Skeletal muscle satellite cell (primary cell): ENCODE measurements around the gene ALCAM.

ENCODE experiments used
- H3K27me3 ChIP-seq: 2 replicates; pipeline ENCODE4 v1.7.0; 2013; ENCODE audit warnings: low read length; ENCODE audit not compliant: control insufficient read depth, insufficient read depth
- H3K36me3 ChIP-seq: 2 replicates; pipeline ENCODE4 v1.7.0; 2013; ENCODE audit warnings: mild to moderate bottlenecking, control low read depth, low read length; ENCODE audit not compliant: insufficient read depth
- H3K4me1 ChIP-seq: 2 replicates; pipeline ENCODE4 v1.7.0; 2013; ENCODE audit warnings: low read length; ENCODE audit not compliant: control insufficient read depth, insufficient read depth
- H3K4me2 ChIP-seq: 2 replicates; pipeline ENCODE4 v1.7.0; 2013; ENCODE audit warnings: mild to moderate bottlenecking, low read length
- H3K4me3 ChIP-seq: 2 replicates; pipeline ENCODE4 v1.7.0; 2013; ENCODE audit warnings: low read length
- H3K9ac ChIP-seq: 2 replicates; pipeline ENCODE4 v1.7.0; 2013; ENCODE audit warnings: mild to moderate bottlenecking, low read depth, low read length, moderate library complexity
- H3K9me3 ChIP-seq: replicated peaks from 2 replicates; pipeline ENCODE4 v1.7.0; 2013; ENCODE audit warnings: mild to moderate bottlenecking, control low read depth, low read length

ALCAM gene

DNA sequence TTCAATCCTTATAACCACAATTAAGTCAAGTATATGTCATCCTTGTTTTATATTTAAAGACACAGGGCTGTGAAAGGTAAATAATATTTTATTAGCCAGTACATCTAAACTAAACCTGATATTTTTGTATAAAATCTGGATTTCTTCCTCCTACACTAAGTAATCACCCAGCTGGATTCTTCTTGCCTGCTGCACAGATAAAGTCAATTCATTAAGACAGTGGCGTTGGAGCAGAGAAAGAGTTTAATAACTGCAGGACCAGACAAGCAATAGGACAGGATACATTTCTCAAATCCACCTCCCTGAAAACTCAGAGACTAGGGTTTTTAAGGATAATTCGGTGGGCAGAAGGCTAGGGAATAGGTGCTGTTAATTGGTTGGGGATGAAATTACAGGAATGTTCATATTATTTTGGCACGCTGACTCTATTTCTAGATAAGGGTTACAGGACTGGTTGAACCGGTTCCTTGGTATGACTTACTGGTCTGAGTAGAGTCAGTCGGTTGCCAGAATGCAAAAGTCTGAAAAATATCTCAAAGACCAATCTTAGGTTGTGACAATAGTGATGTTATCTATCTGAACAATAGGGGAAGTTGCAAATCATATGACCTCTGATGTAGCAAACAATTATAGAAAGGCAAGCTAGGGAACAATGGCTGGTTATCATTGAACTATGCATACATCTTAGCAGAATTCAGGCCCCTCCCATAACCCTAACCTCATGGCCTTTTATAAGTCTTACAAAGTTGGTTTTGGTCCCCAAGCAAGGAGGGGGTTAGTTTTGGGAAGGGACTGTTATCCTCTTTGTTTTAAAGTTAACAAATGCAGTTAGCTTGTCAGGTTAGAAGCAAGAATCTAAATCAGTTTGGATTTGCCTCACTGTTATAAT is 244.8 kb downstream of the ALCAM start:
- Histone ChIP-seq H3K4me1 (peaks cover 4% of the 10 kb centered on the region), H3K27me3 (no peaks in the 10 kb centered on the region), H3K9ac (no peak overlapping the region), H3K4me2 (no peak overlapping the region), H3K36me3 (no peaks in the 10 kb centered on the region), H3K9me3 (no peaks in the 10 kb centered on the region), H3K4me3 (no peak overlapping the region)

- Histone ChIP-seq H3K4me2 (no peak overlapping the region), H3K4me3 (no peak overlapping the region), H3K9ac (no peak overlapping the region), H3K9me3 (no peaks in the 10 kb centered on the region), H3K36me3 (no peaks in the 10 kb centered on the region), H3K4me1 (peaks cover 4% of the 10 kb centered on the region), H3K27me3 (no peaks in the 10 kb centered on the region)
These were observed 246.4 kb downstream of the ALCAM start for GRCh38 chr3:105613120-105613519.

GRCh38 chr3:105614288-105615030 is 247.8 kb downstream of the ALCAM start:
- Histone ChIP-seq H3K4me3 (no peak overlapping the region), H3K27me3 (no peaks in the 10 kb centered on the region), H3K4me2 (no peak overlapping the region), H3K9me3 (no peaks in the 10 kb centered on the region), H3K9ac (no peak overlapping the region), H3K36me3 (no peaks in the 10 kb centered on the region), H3K4me1 (peaks cover 4% of the 10 kb centered on the region)

DNA sequence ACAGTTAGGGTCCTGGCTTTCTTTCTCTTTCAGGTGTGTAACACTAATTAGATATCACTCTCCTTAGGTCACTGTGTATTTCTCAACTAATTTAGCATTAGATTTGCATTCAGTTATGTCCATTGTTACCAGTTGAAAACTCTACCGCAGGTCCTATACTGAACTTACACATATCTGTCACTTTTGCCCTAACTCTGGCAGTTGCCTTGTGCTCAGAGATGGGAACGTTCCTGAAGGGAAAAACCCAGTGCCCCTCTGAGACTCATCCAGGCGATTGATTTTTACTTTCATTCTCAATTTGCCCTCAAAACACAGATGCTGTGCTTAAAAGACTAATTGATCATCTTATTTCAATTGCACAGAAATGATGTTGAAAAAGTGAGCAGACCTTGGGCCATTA is 249.1 kb downstream of the ALCAM start:
- Histone ChIP-seq H3K27me3 (no peaks in the 10 kb centered on the region), H3K9ac (no peak overlapping the region), H3K4me1 (peaks cover 4% of the 10 kb centered on the region), H3K4me3 (no peak overlapping the region), H3K36me3 (no peaks in the 10 kb centered on the region), H3K4me2 (no peak overlapping the region), H3K9me3 (no peaks in the 10 kb centered on the region)

DNA sequence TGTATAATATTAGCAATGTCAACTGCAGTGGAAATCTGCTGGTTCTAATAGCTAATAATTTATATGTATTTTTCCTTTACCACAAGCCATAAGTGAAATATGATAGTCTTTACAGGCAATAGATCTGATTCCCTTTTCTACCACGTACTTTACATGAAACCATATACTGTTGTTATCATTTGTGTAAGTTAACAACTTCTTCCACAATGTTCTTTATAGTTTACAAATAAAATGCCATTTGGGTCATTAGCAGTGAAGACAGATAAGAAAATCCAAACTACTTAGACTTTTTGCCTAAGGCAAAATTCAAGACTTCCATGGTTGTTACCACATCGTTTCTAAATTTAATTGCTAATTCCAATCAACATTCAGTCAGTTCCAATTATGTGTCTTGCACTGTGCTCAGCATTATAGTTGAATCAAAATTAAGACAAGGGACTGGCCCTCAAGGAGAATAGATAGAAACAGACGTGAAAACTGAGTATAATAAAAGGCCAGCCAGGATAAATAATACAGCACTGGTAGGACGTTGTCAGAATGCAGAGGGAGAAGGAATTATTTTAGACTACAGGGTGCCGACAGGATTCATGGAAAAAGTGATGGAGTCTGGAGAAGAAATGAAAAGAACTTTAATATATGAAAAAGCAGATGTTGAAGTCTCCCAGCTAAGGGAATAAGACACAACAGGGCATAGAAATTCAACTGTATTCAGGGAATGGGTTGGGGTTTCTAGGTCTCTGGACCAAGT is 249.8 kb downstream of the ALCAM start:
- H3K4me1 ChIP-seq = peaks cover 4% of the 10 kb centered on the region
- no peaks in the 10 kb centered on the region for H3K27me3 ChIP-seq
- no peaks in the 10 kb centered on the region for H3K9me3 ChIP-seq
- H3K4me2 ChIP-seq = no peak overlapping the region
- H3K36me3 ChIP-seq = no peaks in the 10 kb centered on the region
- no peak overlapping the region for H3K4me3 ChIP-seq
- H3K9ac ChIP-seq = no peak overlapping the region

DNA sequence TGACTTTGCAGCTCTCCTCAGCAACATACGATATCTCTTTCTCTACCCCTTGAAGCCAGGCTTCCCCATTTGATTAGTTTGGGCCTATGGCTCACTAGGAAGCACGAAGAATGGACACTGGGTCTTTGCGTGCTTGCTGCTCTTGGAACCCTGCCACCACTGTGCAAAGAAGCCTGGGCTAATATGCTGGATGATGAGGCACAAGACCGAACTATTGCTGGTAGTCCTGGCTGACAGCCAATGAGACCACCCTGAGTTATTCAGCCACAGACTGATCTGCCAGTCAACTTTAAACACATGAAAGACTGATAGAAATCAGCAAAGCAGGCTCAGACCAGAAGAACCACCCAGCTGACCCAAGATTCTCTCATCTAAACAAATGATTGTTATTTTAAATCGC is 251.8 kb downstream of the ALCAM start:
- Histone ChIP-seq H3K4me1 (peaks cover 4% of the 10 kb centered on the region), H3K4me3 (no peak overlapping the region), H3K9ac (no peak overlapping the region), H3K36me3 (no peaks in the 10 kb centered on the region), H3K4me2 (no peak overlapping the region), H3K27me3 (no peaks in the 10 kb centered on the region), H3K9me3 (no peaks in the 10 kb centered on the region)

GRCh38 chr3:105619651-105620050 is 252.9 kb downstream of the ALCAM start:
- Histone ChIP-seq H3K4me3 (no peak overlapping the region), H3K27me3 (no peaks in the 10 kb centered on the region), H3K9ac (no peak overlapping the region), H3K4me1 (no peaks in the 10 kb centered on the region), H3K4me2 (no peak overlapping the region), H3K9me3 (no peaks in the 10 kb centered on the region), H3K36me3 (no peaks in the 10 kb centered on the region)

DNA sequence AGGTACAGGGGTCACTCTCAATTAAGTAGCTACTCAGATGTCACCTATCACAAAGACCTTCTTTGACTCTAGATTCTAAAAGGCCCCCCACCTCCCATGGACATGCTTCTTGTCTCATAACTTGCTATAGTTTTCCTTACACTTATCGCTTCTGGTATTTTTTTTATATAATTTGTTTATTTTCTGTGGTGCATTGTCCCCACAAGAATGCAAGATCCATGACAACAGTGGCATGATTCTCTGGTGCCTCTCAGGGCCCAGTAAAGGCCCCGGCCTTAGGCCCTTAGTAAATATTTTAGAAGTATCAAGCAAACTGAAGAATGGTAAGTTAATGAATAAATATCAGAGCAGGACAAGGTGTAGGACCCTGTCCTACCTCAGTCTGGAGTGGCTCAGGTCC is 253.5 kb downstream of the ALCAM start:
- no peak overlapping the region for H3K4me3 ChIP-seq
- H3K9ac ChIP-seq = no peak overlapping the region
- no peaks in the 10 kb centered on the region for H3K9me3 ChIP-seq
- no peaks in the 10 kb centered on the region for H3K27me3 ChIP-seq
- no peaks in the 10 kb centered on the region for H3K4me1 ChIP-seq
- H3K36me3 ChIP-seq = no peaks in the 10 kb centered on the region
- no peak overlapping the region for H3K4me2 ChIP-seq

- Histone ChIP-seq H3K9ac (no peak overlapping the region), H3K4me3 (no peak overlapping the region), H3K36me3 (no peaks in the 10 kb centered on the region), H3K4me1 (no peaks in the 10 kb centered on the region), H3K9me3 (no peaks in the 10 kb centered on the region), H3K27me3 (no peaks in the 10 kb centered on the region), H3K4me2 (no peak overlapping the region)
These were observed 255.5 kb downstream of the ALCAM start for GRCh38 chr3:105622169-105622568.
